GM03348 (cell line): ENCODE results near the gene NUP98.

ENCODE experiments used
- DNase-seq: peaks from one replicate; pipeline ENCODE4 v3.0.0; 2012; ENCODE audit warnings: low spot score

Gene NUP98

GRCh38 chr11:3641191-3641590, 156.2 kb downstream of the NUP98 start:
- DNase-seq, result no peak

GRCh38 chr11:3639841-3640240, 157.5 kb downstream of the NUP98 start:
- DNase-seq, result no peak

- DNase-seq, result no peak
Measured at GRCh38 chr11:3638513-3638912, 158.8 kb downstream of the NUP98 start.

GRCh38 chr11:3637201-3637600, 160.2 kb downstream of the NUP98 start:
- DNase-seq, result no peak

DNA sequence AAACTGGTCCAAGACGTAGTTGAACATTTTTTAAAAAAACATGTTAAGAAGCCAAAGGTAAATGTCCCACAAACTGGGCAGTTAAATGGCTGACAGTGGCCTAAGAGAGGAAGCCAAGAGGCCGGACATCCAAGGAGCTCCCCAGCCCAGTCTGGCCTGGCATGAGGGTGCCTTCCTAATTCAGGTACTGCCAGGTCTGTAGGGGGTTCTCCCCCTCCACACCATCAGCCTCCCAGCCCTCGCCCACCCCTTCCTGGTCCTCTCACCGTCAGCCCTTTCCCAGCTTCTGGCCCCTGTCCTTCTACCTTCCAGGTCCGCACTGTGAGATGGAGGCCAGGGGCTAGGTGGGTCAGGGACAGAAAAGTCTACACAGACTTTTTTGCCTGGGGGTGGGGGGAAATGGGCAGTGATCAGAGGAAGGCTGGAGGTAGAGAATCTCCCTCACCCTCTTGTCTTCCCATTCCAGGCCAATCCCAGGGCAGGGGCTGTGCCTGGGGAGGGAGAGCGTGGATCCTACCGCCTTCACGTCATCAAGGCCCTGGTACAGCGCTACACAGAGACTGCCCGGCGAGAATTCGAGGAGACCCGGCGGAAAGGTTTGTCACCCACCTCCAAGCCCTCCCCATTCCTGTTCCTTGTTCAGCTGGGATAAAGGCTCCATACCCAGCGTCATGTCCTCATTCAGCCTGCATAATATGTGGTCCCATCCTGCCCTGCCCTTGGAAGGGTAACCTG, 161.5 kb downstream of the NUP98 start:
- no peak for DNase-seq

DNA sequence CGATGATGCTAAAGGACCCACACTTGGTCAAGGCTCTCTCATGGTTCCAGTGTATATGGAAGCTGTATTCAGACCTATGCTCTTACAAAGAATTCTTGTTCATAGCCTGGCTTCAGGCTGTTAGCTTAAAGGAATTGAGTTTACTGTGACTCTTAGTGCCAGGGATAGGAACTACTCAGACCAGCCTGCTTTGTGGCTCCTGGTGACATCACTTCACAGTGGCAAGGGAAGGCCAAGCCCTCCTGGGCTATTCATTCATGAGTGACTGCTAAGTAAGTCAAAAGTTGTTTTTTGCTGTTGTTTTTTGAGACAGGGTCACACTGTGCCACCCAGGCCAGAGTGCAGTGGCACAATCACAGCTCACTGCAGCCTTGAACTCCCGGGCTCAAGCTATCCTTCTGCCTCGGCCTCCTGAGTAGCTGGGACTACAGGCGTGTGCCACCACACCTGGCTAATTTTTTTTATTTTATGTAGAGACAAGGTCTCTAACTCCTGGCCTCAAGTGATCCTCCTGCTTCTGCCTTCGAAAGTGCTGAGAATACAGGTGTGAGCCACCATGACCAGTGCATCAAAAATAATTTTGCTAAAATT, 165.2 kb downstream of the NUP98 start:
- DNase-seq, result no peak

DNA sequence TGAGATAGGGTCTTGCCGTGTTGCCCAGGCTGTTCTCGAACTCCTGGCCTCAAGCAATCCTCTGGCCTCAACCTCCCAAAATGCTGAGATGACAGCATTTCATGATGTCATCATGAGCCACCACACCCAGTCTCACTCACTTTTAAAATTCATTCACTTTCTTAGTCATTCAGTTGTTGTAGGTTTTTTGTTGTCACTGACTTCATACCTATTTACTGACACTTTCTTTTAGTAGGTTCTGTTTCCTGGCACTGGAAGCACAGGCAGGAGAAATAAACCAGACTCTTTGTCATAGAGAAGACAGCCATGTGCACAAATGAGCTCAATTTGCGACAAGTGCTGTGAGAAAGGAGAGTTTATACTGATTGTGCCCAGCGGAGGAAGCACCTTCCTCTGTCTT, 166.0 kb downstream of the NUP98 start:
- no peak for DNase-seq

- peak; percentile 85 for DNase-seq
Measured at GRCh38 chr11:3627291-3627690, 170.1 kb downstream of the NUP98 start.

- DNase-seq, result no peak
Measured at GRCh38 chr11:3626250-3626960, 170.9 kb downstream of the NUP98 start.
